Mesothelial cell of epicardium (in vitro differentiated cells): ENCODE data around the gene PTGDR. TPM values are rescaled to one million over a fixed set of nuclear protein-coding genes. Genes with fewer than 3 reads are reported as not detected.

Experiments used
- DNase-seq, 2 experiments: peaks; one replicate each; pipeline ENCODE4 v3.0.0; 2021; ENCODE audit warnings: low spot score in 2 of 2; ENCODE audit not compliant: unreplicated experiment in 2 of 2
- H3K27ac Mint-ChIP-seq: 2 replicates; pipeline ENCODE4 v1.8.0; 2021; ENCODE audit warnings: mixed read lengths
- H3K27me3 Mint-ChIP-seq: 2 replicates; pipeline ENCODE4 v1.8.0; 2021; ENCODE audit warnings: low read depth, mixed read lengths
- H3K36me3 Mint-ChIP-seq: 2 replicates; pipeline ENCODE4 v1.8.0; 2021; ENCODE audit warnings: mixed read lengths
- H3K4me1 Mint-ChIP-seq: 2 replicates; pipeline ENCODE4 v1.8.0; 2021; ENCODE audit warnings: mixed read lengths
- H3K4me3 Mint-ChIP-seq: 2 replicates; pipeline ENCODE4 v1.8.0; 2021; ENCODE audit warnings: mild to moderate bottlenecking, moderate library complexity, mixed read lengths
- H3K9me3 Mint-ChIP-seq: 2 replicates; pipeline ENCODE4 v1.8.0; 2021; ENCODE audit warnings: mixed read lengths
- CTCF ChIP-seq: fragments of 200-600 bp; sonication (generic); IDR thresholded peaks from one replicate; pipeline ENCODE4 v1.5.0; 2021; ENCODE audit warnings: antibody characterized with exemption; ENCODE audit not compliant: unreplicated experiment
- total RNA-seq: library from RNA; stranded (reverse); gene quantifications from 3 replicates; pipeline ENCODE4 v1.2.1, GENCODE V29; 2021

PTGDR gene
- total RNA-seq, 1 donor from 2014 or later, result 0.07 TPM

DNA sequence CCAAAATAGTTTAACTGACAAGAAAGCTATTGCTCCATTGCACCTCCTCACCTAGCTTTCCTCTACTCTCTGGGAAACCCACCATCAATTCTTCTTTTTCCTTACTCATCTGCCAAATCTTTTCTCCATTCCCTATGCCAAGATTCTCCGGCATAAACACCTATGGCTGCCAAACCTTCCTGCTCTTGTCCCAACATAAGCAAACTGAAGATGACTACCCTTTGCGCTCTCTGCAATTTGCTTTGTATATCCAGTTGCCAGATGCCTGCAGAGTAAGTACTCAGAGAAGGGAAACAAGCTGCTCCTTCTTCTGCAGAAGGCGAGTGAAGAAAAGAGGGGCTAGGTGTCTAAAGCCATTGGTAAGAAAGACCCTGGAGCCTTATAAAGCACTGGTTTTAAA lies 58.1 kb downstream of the PTGDR start:
- peaks cover 15% of the 10 kb centered on the region for H3K4me1 Mint-ChIP-seq
- H3K4me3 Mint-ChIP-seq, result no peak overlapping the region
- DNase-seq, result no peak
- H3K27me3 Mint-ChIP-seq, result peaks cover 4% of the 10 kb centered on the region
- TF ChIP-seq CTCF, result no peak
- H3K9me3 Mint-ChIP-seq, result peaks cover 33% of the 10 kb centered on the region
- H3K36me3 Mint-ChIP-seq, result peaks cover 30% of the 10 kb centered on the region
- H3K27ac Mint-ChIP-seq, result no peak overlapping the region

Other genes with a start within 250 kb of the PTGDR start
- 103 to 124 TPM (median 120 TPM) in 3 replicates for gene NID2, start 198.6 kb upstream of the PTGDR start, total RNA-seq
- gene PTGER2, start 46.6 kb downstream of the PTGDR start, total RNA-seq, result 6.6 to 7.2 TPM (median 7.1 TPM) in 3 replicates